GF-D8 (cell line): ENCODE measurements around the gene BEX5.
"Not testable (repeated sequence)": the region's sequence is repeated elsewhere in the genome, so short reads cannot be mapped to it uniquely, and the experiment has no call there.

Source experiments
- DNase-seq: peaks from one replicate; lab custom pipeline; 2025; lab: John Stamatoyannopoulos, UW

The BEX5 gene

GRCh38 chrX:102155806-102156179, at the start of gene BEX5:
TSS of gene BEX5 (minus strand) at chrX:102155977. CDS start at chrX:102154265, 1,712 bp downstream.
- DNase-seq = no peak

GRCh38 chrX:102185967-102186720, 30.4 kb upstream of the BEX5 start:
- no peak for DNase-seq

- DNase-seq = no peak
Measured at GRCh38 chrX:102154900-102155805, 624 bp downstream of the BEX5 start.

GRCh38 chrX:102154218-102154860, 1.4 kb downstream of the BEX5 start:
- DNase-seq = no peak

- not testable (repeated sequence) for DNase-seq
Measured at GRCh38 chrX:102142274-102142673, 13.5 kb downstream of the BEX5 start, which contains the start of gene TCEAL6. TSS of gene TCEAL6 (minus strand) at chrX:102142481.

DNA sequence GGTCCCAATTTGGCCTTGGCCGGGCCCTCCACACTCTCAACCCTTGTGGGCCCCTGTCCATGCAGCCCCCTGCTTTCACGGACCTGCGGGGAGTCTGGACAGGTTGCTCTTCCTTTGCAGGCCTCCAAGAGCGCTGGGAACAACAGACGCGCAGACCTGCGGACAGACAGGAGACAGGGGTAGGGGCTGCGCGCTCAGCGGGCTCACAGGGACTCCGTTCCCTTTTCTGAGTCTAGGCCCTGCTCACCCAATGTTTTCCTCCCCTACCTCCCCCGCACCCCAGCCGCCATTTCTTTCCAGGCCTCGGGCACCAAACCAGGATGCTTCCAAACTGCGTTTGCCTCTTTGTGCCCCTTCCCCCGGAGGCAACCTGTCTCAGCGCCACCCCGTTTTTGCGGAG, 14.1 kb downstream of the BEX5 start:
- DNase-seq = not testable (repeated sequence)

GRCh38 chrX:102140876-102141275, 14.9 kb downstream of the BEX5 start:
- not testable (repeated sequence) for DNase-seq

- no peak for DNase-seq
Measured at GRCh38 chrX:102138064-102138463, 17.7 kb downstream of the BEX5 start.

DNA sequence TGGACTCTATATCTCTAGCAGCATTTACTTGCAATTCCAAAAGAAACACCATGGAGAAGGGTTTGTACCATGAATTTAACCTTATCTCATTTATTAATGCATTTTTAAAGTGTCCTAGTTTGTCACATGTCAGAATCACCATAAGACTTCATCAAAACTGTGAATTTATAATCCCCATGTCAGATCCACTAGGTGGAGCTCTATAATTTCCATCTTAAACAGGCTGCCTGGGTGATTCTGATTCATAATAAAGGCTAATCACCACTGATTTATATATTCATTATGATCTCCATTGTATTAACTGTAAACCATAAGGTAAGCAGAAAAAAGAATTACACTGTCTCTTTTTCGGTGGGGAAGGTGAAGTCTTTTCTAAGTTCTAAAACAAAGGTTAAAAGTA, 26.3 kb downstream of the BEX5 start:
- DNase-seq = no peak

GRCh38 chrX:102126863-102127262, 28.9 kb downstream of the BEX5 start:
- no peak for DNase-seq

DNA sequence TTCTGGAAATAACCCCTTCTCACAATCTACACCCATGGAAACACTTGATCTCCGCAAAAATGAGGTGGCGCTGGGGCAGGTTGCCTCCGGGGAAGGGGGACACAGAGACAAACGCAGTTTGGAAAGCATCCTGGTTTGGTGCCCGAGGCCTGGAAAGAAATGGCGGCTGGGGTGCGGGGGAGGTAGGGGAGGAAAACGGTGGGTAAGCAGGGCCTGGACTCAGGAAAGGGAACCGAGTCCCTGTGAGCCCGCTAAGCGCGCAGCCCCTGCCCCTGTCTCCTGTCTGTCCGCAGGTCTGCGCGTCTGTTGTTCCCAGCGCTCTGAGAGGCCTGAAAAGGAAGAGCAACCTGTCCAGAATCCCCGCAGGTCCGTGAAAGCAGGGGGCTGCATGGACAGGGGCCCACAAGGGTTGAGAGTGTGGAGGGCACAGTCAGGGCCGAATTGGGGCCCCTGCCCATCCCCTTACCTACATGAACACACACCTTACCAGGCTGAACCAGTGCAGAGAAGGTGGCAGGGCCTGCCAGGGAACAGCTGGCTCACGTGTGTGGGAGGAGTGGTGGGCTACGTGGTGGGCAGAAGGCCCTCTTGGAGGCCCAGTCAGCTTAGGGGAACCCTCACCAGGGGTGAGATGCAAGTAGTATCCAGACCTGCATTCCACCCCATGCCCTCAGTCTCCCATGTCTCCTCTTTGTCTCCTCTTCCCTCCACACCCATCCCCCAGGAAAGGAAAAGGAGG, 29.5 kb downstream of the BEX5 start:
- not testable (repeated sequence) for DNase-seq

DNA sequence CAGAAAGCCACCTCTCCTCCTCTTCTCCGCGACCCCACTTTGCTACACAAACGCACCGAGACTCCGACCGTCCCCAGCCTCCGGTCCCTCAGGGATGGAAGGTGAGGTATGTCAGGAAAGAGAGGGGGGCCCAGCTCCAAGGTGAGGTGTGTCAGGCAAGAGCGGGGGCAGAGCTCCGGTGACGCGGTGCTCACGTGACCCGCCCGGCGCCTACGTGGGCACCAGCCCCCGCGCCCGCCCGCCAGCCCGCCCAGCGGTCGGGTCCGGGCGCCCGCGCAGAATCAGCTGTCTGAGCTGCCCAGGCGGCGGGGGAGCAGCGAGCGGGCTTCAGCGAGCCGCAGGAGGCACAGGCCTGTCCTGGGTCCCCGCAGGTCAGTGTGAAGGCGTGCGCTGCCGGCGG, 30.3 kb downstream of the BEX5 start, which contains the start of gene TCEAL2:
TSS of gene TCEAL2 (plus strand) at position 244 of the 400 bp plus-strand sequence. CDS start 1,152 bp downstream, outside the sequence.
- DNase-seq = not testable (repeated sequence)

DNA sequence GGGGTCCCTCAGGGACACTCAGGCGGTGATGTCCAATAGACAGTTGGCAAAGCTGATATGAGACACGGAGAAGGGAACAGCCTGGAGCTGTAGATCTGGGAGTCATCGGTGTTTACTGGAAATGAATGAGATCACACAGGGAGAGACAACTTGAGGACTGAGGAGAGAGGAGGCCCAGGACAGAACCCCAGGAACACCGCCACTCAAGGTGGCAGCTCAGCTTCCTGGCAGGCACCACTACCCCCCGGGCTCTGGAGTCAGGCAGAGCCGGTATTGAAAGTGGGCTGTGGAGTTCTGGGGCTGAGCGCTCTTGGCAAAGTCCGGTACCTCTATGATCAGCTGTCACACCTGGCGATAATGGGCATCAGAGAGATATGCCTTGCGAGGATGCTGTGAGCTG, 30.8 kb downstream of the BEX5 start:
- not testable (repeated sequence) for DNase-seq

DNA sequence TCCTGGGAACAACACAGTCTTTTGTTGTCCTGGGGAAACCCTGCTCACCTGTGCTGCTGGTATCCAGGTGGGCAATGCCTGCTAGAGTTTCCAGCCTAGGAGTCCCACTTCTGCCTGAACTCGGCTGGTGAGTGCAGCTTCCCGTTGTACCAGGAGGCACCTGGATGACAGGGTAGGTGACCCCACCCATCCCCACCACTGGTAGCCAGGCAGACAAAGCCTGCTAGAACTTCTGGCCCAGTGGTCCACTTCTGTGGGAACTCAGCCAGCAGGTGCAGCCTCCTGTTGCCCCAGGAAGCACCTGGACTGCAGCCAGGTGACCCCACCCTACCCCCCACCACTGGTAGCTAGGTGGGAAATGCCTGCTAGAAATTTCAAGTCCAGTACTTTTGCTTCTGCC, 40.0 kb downstream of the BEX5 start:
- DNase-seq = no peak

GRCh38 chrX:102113367-102113766, 42.4 kb downstream of the BEX5 start:
- DNase-seq = no peak
